Thyroid gland (tissue), 4 donors: Measurements from ENCODE around the gene PAX6. TPM values are rescaled to one million over a fixed set of nuclear protein-coding genes. Genes with fewer than 3 reads are reported as not detected.

Experiments
- DNase-seq, 2 donors: peaks; one replicate each; pipeline ENCODE4 v3.0.0-alpha.2; 2019
- H3K27ac ChIP-seq, 3 donors: fragments of 200-600 bp; sonication (generic); 1 replicate in 2 of 3; 2 replicates in 1 of 3; pipeline ENCODE4 v1.5.1; 2016 to 2019; ENCODE audit warnings: mild to moderate bottlenecking in 1 of 3, moderate library complexity in 1 of 3
- H3K27me3 ChIP-seq: fragments of 200-600 bp; sonication (generic); one replicate; pipeline ENCODE4 v1.5.1; 2019
- H3K36me3 ChIP-seq, 2 donors: fragments of 200-600 bp; sonication (generic); one replicate each; pipeline ENCODE4 v1.5.1; 2016 to 2019
- H3K4me1 ChIP-seq, 2 donors: fragments of 200-600 bp; sonication (generic); one replicate each; pipeline ENCODE4 v1.5.1; 2017 to 2019
- H3K4me3 ChIP-seq, 3 donors: fragments of 200-600 bp; sonication (generic); replicated peaks in 1 of 3; 1 replicate in 2 of 3; 2 replicates in 1 of 3; pipeline ENCODE4 v1.5.1; 2016; ENCODE audit warnings: mild to moderate bottlenecking in 1 of 3
- H3K9me3 ChIP-seq: fragments of 200-600 bp; sonication (generic); one replicate; pipeline ENCODE4 v1.5.1; 2017
- POLR2A ChIP-seq, 2 donors: fragments of 450-650 bp; IDR thresholded peaks; one replicate each; pipeline ENCODE4 v1.6.1; 2017; ENCODE audit warnings: antibody characterized with exemption in 2 of 2, mild to moderate bottlenecking in 2 of 2, moderate library complexity in 1 of 2
- WGBS, 2 donors: methylation state at CpG; one replicate each; pipeline ENCODE4 v1.1.5; 2017; 5-methylcytosine and 5-hydroxymethylcytosine counted together
- intact Hi-C: fragments of 100-400 bp; cut with DNase I; formaldehyde crosslinking; loops from one replicate; pipeline ENCODE4 v1.15.1; 2023
- total RNA-seq, 4 donors: library from RNA; depleted of rRNA; stranded (reverse); fragments of >200 nt; gene quantifications; one replicate each; pipeline ENCODE4 v1.2.3, GENCODE V29; 2016
- TF ChIP-seq, protein P1 (sequence below), 6 experiments: fragments of 200-600 bp in 3 of 6; fragments of 450-650 bp in 3 of 6; sonication (generic) in 3 of 6; IDR thresholded peaks; one replicate each; pipeline ENCODE4 v1.5.1; 2016 to 2019; ENCODE audit warnings: antibody characterized with exemption in 6 of 6, mild to moderate bottlenecking in 2 of 6, inconsistent platforms in 1 of 6, moderate library complexity in 1 of 6

The PAX6 gene
- total RNA-seq, 4 donors from 2014 or later = not detected

DNA sequence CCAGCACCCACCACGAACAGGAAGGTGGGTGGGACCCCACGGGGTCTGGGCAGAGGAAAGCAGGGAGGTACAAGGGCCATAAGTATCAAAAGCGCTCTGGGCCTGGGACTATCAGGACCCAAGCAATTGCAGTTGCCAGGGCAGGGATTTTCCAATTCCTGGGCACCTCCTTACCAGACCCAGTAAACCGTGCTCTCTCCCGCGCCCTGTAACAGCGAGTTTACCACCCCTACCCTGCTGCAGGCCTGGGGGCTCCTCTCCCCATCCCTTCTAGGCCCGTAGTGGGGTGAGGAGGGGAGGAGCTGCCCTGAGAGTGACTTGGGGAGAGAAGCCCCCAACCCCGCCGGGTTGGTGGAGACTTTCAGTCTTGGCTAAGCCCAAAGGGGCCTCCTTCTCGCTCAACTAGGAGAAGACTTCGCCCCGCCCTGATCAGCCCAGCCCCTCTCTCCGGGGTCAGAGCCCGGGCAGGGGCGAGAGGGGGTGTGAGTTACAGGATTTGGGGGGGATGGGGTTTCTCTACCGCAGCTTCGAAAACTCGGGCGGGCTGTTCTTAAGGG lies 5.4 kb downstream of the PAX6 start:
- Histone ChIP-seq H3K27ac (no peak overlapping the region), H3K27me3 (peaks cover 94% of the 10 kb centered on the region)
- DNase-seq = no peak

DNA sequence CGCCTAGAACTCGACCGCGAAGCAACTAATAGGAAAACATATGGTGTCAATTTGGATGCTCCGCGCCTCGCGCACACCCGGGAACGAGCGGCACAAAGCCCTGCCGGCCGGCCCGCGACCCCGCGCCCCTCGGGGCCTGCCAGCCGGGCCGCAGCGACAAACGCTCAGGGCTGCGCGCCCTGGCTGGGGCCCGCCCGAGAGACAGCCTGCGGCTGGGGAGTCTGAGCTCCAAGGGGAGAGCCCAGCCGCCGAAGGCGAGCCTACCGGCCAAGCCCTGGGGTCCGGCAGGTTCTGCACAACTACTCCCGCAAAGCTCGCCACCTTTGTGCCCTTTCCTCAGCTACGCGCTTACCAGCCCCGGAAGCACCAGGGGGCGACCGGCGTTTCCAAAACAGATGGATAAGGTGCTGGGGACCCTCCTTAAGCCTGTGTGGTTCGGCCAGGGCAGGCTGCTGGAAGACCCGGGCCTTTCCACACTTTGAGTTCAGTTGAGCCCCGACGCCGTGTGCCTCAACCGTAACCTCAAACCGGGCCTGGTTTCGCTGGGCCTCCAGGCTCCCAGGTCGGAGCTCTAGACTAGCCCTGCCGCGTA lies 6.0 kb downstream of the PAX6 start:
- Histone ChIP-seq H3K36me3 (no peaks in the 10 kb centered on the region), H3K27me3 (peaks cover 94% of the 10 kb centered on the region), H3K4me3 (no peak overlapping the region), H3K27ac (no peak overlapping the region), H3K9me3 (no peaks in the 10 kb centered on the region), H3K4me1 (peaks cover 13 to 34% of the 10 kb centered on the region in 2 donors)
- DNase-seq = no peak
- intact Hi-C loops = no loop called here
- 3% methylated on average over 10 to 12 of the region's 51 CpGs for WGBS, 2 donors
- TF ChIP-seq POLR2A (IDR thresholded peaks at IDR 0.05) = no peak
- TF ChIP-seq, protein P1, sequence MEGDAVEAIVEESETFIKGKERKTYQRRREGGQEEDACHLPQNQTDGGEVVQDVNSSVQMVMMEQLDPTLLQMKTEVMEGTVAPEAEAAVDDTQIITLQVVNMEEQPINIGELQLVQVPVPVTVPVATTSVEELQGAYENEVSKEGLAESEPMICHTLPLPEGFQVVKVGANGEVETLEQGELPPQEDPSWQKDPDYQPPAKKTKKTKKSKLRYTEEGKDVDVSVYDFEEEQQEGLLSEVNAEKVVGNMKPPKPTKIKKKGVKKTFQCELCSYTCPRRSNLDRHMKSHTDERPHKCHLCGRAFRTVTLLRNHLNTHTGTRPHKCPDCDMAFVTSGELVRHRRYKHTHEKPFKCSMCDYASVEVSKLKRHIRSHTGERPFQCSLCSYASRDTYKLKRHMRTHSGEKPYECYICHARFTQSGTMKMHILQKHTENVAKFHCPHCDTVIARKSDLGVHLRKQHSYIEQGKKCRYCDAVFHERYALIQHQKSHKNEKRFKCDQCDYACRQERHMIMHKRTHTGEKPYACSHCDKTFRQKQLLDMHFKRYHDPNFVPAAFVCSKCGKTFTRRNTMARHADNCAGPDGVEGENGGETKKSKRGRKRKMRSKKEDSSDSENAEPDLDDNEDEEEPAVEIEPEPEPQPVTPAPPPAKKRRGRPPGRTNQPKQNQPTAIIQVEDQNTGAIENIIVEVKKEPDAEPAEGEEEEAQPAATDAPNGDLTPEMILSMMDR (IDR thresholded peaks at IDR 0.05) = no peak

More for the DNA sequence above, 5.4 kb downstream of the PAX6 start:
- no peaks in the 10 kb centered on the region for H3K36me3 ChIP-seq
- 3 to 4% methylated on average over 9 to 17 of the region's 20 CpGs for WGBS, 2 donors
- no peak overlapping the region for H3K4me3 ChIP-seq
- no peaks in the 10 kb centered on the region for H3K9me3 ChIP-seq
- TF ChIP-seq POLR2A (IDR thresholded peaks at IDR 0.05) = no peak
- TF ChIP-seq, protein P1 (IDR thresholded peaks at IDR 0.05) = no peak
- intact Hi-C loops = no loop called here
- peaks cover 17 to 38% of the 10 kb centered on the region in 2 donors for H3K4me1 ChIP-seq

DNA sequence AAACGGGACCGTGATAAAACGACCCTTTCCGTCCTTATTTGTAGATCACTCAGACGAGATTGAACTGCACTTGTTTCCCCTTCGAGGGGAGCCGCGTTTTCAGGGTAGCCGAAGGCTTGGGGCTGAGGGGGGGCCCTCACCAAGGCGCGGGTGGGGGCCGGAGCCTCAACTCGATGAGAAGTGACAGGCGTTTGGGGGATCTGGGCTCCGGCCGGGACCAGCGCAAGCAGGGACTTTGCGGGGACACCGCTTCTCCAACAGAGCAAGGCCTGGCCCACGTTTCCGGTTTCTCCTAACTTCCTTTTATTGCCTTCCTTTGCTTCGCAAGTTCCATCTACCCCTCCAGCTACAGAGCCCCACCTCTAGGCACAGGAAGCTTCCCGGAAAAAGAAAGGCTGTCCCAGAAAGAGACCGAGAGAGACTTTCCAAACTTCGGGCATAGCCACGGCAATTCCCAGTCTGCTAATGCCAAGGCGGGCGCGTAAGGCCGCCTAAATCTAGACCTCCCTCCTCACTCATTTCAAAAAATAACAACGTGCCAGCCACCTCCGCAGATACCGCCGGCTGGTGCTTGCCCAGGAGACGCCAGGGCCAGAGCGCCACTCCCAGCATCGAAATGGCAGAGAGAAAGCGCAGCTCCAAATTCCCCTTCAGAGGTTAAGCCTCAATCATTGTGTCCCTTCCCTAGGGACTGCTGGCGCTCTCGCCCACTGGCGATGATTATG lies 6.6 kb downstream of the PAX6 start:
- Histone ChIP-seq H3K36me3 (no peaks in the 10 kb centered on the region), H3K4me1 (peaks cover 6 to 31% of the 10 kb centered on the region in 2 donors), H3K9me3 (no peaks in the 10 kb centered on the region), H3K4me3 (no peak overlapping the region), H3K27ac (no peak overlapping the region), H3K27me3 (peaks cover 94% of the 10 kb centered on the region)
- DNase-seq = no peak
- 4 to 9% methylated on average over 38 to 41 of the region's 41 CpGs for WGBS, 2 donors
- intact Hi-C loops = no loop called here
- no peak for TF ChIP-seq POLR2A (IDR thresholded peaks at IDR 0.05)
- TF ChIP-seq, protein P1 (IDR thresholded peaks at IDR 0.05) = no peak

DNA sequence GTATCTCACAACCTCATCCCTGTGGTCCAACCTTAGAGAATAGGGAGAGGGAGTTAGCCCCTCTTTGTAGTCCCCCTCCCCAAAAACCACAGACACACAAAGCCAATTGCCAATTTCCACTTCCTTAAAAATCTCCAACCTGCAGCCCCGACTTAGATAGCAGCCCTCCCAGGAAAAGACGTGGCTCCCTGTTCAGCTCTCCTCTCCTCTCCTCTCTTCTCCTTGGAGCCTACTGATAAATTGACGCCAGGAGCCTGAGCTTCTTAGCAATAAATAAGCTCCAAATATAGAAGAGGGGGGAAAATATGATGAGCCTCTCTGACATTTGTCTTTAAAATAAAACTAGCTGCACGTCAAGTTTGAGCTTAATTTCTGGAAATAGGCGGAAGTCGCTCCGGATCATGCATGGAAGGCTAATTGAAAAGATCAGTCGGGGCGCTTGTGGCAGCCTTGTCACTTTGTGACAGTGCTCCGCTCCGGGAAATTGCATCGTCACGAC lies 7.3 kb downstream of the PAX6 start:
- TF ChIP-seq, protein P1 (IDR thresholded peaks at IDR 0.05) = no peak
- no peak for TF ChIP-seq POLR2A (IDR thresholded peaks at IDR 0.05)
- H3K27me3 ChIP-seq = peaks cover 94% of the 10 kb centered on the region
- intact Hi-C loops = no loop called here

More for the DNA sequence above, 7.3 kb downstream of the PAX6 start:
- 9 to 10% methylated on average over 13 of the region's 13 CpGs for WGBS, 2 donors
- Histone ChIP-seq H3K4me1 (peaks cover 7 to 30% of the 10 kb centered on the region in 2 donors), H3K36me3 (no peaks in the 10 kb centered on the region), H3K27ac (no peak overlapping the region), H3K9me3 (no peaks in the 10 kb centered on the region), H3K4me3 (no peak overlapping the region)
- no peak for DNase-seq
